ENCODE results near the gene BCL11A.
"Not testable (repeated sequence)": the region's sequence is repeated elsewhere in the genome, so short reads cannot be mapped to it uniquely, and the experiment has no call there.

Gene BCL11A

DNA sequence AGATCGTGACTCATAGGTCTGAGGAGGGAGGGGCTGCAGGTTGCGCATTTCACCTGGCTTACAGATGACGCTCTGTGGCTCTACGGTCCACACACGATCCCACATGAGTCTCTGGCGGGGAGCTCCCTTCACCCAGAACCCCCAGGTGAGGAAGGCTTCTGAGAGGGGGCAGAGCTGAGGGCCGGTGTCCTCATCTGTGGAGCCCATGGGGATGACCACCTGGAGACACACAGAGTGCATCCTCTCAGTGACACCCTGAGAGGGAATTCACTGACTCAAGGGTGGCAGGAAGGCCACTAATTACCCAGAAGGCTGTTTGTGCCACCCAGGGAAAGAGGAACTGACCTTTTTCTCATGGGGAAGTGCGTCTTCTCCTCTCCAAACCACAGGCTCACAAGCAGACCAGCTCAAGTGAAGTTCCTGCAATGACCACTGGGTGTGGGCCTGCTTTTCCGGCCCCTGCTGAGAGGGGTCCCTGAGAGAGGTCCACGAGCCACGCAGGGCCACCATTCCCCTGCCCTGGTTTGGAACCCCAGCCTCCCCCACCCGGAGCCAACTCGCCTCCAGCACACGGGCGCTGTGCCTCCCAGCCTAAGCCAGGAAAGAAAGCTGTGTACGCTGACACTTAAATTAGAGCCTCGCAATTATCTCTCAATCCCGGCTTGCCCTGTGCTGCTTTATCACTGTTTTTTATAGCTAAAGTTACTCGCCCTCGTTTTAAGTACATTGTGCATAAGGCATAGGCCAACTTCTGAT is 114.1 kb downstream of the BCL11A start:
- no peak for DNase-seq (ENCODE audit: low read depth in 2 of 2, low spot score in 1 of 2)

DNA sequence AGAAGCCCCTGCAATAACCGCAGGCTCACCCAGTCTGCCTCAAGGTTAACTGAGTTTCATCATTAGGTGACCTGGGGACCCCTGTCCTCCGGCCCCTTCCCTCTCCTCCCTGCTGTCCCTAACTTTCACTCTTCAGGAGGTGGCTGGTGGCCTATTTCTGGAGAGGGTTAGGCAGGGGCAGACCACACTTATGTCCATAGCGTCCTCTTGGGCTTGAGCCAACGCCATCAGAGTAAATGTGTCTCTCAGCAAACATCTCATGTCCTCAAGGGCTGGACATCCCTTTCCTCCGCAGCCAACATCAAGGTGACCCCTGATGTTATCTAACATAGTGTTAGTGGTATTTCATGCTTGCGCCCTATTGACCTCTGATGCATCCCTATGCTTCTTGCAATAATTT is 114.8 kb downstream of the BCL11A start:
- no peak for DNase-seq (ENCODE audit: low read depth in 2 of 2, low spot score in 1 of 2)

DNA sequence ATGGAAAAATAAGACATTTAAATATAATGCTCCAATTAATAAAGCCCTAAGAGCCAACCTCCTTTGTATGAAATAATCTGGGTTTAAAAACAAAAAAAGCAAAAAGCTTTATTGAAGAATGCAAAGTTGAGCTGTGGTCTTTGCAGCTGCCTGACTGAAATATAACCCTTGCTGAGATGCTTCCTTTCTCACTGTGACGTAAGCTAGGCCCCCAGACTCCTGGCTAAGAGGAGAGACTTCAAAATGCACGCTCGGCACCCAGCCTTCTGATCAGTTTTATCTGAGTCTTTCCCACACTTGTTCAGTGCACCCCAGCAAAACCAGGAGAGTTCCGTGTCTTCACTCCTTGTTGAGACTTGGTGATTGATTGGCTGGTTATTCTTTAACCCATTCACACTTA is 115.3 kb downstream of the BCL11A start:
- no peak for DNase-seq (ENCODE audit: low read depth in 2 of 2, low spot score in 1 of 2)

DNA sequence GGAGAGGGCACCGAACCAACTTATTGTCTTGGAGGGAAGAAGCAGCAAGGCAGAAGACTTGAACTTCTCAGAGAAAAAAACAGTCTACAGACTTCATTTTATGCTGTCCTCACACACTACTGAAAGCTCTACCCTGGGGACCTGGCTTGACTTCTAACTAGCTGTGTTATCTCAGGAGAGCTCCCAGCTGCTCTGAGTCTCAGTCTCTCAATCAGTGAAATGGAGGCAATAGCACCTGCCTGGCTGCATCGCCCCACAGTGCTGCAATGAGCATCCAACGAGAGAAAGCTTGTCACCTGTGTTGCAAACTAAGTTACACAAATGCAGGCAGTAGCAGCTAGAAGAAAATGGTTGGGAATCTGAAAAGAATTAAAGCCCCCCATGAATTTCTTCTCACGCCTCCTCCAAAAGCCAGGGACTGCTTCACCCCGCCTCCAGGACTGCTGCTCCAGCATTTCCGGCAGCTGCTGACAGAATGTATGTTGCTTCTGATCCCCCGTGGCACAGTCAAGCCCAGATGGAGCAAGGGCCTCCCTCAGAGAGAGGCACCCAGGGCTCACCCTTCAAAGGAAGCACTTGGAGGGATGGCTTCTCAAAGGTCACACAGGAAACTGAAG is 116.3 kb downstream of the BCL11A start:
- DNase-seq (ENCODE audit: low read depth in 2 of 2, low spot score in 1 of 2) = no peak

DNA sequence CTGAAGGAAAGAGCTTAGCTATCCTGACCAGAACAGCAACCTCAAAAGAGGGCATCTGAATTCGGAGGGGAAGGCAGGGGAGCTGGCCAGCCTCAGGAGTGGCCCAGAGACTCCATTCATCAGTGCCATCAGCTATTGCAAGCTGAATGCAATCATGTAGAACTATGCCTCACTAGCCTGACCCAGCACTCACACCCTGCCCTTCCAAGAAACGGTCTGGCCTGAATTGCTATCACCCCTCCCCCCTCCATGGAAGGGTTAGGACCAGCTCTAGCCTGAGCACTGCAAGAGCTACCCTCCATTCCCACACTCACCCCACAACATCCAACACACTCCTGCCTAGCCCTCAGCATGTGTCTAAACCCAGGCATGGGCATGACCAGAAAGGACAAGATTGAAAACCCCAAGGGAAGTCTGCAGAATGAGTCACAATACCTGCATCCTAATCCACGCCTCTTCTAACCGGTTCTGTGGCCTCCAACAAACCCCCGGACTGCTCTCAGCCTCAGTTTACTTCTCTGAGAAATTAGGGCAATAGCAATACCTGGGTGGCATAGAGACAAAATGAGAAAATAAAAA is 120.3 kb downstream of the BCL11A start:
- DNase-seq (ENCODE audit: low read depth in 2 of 2, low spot score in 1 of 2) = no peak

DNA sequence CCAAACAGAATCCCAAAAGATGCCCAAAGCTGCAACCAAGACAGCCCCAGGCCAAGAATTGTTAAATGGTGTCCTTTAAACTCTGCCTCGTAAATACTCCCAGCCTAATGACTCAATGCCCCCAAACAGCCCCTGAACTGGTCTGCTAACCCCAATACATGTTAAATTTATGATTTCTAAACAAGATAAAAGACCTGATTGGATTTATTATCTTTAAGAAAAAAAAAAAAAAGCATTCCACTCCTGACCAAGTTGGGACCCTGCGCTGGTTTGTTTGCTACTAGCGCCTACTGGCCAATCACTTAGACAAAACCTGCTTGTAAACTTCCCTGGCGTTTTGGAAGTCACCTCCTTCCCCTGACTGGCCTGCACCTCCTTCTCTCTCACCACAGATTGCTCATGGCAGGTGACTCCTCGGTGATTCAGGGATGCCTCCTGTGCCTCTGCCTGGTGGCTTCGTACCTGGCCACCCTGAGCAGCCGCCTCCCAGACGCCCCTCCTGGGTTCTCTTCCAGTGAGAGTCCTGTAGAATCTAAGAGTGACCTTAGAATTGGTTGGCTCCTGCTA is 121.3 kb downstream of the BCL11A start:
- no peak for DNase-seq (ENCODE audit: low read depth in 2 of 2, low spot score in 1 of 2)

DNA sequence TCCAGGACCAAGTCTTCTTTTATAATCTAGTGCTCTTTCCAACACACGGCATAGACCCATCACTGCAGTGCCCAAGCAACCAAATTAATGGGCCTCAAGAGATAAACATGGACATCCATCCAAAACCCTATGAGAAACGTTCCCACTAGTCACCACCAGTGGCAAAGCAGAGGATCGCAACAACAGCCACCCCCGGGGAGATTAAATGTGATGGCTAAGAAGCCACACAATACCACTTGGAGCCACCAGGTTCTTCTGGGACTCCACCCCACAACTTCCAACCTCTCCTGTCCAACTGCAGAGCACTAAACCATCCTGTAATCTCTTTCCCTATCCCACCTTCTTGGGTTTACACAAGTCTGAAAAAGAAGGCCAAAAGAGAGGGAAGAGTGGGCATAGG is 123.8 kb downstream of the BCL11A start:
- no peak for DNase-seq (ENCODE audit: low read depth in 2 of 2, low spot score in 1 of 2)

DNA sequence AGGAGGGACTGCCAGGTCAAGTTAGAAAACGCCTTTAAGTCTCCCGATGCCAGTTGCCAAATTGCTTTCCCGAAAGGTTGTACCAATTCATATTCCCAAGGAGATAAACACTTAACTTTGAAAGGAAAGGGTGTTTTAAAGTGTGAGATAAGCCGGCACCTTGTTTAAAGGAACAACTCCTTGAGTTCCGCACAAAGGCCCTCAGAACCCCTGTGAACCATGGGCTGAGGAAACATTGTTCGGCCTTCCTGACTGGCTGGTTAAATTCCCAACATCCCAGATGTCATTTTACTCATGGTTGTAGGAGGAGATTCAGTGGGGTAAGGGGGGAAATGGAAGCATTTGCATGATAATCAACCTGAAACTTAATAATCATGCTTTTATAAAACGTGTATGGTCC is 126.6 kb downstream of the BCL11A start:
- DNase-seq (ENCODE audit: low read depth in 2 of 2, low spot score in 1 of 2) = no peak

DNA sequence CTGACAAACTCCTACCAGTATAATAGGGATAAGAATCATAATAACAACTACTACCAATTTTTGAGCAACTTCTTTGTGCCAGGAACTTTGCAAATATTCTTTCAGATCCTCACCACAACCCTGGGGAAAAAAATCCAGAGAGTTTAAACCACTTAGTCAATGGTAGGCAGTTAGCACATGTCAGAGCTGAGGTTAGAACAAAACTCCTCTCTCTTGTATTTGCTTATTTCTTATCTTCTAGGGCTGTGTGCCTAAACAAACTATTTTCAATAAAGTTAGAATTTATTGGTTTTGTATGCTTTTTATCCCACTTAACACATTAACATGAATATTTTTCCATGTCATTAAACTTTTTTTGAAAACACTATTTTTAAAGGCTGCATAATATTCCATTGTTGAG is 127.1 kb downstream of the BCL11A start:
- no peak for DNase-seq (ENCODE audit: low read depth in 2 of 2, low spot score in 1 of 2)

DNA sequence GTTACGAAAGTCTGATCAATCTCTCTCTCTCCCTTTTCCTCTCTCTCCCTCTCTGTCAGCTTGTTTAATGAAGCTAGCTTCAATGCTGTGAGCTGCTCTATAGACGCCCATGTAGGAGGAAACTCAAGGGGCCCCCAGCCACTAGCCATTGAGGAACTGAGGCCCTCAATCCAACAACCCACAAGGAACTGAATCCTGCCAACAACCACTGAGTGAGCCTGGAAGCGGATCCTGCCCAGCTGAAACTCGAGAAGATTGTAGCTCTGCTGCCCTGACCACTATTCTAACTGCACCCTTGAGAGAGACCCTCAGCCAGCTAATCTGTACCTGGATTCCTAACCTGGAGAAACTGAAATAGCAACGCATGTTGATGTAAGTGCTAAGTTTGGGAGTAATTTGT is 129.2 kb downstream of the BCL11A start:
- no peak for DNase-seq (ENCODE audit: low read depth in 2 of 2, low spot score in 1 of 2)

DNA sequence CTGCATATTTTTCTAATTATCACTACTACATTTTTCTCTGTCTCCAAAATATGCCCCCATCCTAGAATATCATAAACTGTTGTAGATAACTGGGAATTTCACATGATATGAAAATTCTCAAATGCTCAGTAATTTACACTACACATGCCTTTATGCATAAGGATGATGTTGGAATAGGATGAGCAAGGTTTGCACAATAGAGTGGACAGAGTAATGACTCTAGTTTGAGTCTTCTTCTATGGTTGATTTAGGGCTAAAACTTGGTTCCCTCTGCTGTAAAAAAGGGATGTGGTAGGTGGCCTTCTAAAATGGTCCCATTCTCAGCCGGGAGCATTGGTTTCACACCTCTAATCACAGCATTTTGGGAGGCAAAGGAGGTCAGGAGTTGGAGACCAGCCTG is 129.9 kb downstream of the BCL11A start:
- DNase-seq (ENCODE audit: low read depth in 2 of 2, low spot score in 1 of 2) = no peak

DNA sequence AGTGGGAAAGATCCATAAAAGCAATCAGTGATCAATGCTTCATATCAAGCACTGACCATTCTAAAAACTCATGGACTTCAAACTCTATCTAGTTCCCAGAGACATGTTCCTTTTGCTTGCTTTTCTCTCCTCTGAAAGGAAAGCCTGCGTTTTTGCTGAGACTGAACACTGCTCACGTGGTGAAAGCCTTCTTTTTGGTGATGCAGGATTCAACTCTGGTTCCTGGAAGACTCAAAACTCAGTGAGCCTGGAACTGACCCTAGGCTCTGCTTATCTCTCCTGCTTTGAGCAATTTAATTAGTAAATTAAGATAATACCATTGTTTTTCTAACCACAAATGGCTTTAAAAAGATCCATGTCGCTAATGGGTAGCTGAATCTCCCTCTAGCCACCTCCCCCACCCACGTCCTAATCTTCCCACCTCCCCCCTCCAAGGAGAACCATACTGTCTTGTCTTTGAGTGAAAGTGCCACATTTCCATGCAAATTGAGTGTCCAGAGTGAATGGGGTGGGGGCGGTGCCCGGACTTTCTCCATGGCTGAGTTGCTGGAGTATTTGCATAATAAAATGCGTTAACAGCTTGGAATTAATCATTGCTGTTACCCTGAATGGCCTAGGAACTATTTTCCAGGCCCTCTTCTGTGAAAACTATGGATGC is 130.5 kb downstream of the BCL11A start:
- DNase-seq (ENCODE audit: low read depth in 2 of 2, low spot score in 1 of 2) = no peak

DNA sequence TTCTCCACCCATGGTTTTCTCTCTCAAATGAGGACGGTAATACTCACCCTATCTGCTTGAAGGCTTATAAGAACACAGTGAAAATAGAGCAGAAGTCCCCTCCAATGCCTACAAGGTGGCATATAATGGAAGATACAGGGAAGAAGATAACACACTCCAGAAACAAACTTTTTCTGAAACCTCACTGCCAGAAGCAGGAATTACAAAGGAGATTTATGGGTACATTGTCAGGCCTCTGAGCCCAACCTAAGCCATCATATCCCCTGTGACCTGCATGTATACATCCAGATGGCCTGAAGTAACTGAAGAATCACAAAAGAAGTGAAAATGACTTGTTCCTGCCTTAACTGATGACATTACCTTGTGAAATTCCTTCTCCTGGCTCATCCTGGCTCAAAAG is 136.2 kb downstream of the BCL11A start:
- DNase-seq (ENCODE audit: low read depth in 2 of 2, low spot score in 1 of 2) = not testable (repeated sequence)

DNA sequence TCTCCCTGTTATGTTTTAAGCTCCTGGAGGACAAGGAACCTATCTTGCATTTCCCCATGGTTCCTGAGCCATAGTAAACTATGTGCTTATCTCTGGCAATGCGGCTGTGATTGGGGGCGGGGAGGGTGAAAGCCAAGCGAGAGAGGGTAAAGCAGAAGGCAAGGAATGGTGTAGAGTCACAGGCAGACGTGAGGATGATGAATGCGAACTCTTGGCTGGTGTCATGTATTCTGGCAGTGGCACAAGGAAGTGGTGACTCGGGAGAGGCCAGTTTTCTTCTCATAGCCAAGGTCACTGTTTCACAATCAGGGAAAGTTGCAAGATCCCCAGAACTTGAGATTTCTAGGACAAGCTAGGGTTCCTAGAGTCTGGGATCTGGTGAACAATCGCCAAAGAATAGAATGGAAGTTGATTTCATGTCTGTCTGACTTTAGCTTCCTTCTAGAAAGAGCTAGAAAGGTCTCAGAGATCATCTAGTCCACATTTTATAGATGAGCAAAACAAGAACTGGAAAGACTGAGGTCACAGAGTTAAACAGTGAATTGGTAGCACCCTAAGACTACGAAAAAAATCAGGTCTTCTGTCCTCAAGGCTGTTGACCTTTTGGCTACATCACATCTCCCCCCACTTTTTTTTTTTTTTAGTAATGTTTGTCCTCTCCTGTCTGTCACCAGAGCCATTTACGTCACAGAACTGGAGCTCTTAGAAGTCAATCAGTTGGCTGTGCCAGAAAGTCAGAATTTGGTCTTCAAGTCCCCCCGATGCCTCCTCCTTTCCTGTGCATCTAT is 137.0 kb downstream of the BCL11A start:
- DNase-seq (ENCODE audit: low read depth in 2 of 2, low spot score in 1 of 2) = no peak

DNA sequence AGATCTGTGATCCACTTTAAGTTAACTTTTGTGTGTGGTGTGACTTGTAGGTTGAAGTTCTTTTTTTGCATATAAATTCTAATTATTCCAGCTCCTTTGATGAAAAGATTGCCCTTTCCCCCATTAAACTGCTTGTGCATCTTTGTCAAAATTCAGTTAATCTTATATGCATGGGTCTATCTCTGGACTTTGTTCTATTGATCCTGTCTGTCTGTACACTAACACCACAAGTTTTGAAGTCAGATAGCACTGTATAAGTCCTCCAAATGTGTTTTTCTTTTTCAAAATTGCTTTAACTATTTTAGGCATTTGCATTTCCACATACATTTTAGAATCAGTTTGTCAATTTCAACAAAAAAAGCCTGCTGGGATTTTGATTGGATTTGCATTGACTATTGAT is 137.6 kb downstream of the BCL11A start:
- no peak for DNase-seq (ENCODE audit: low read depth in 2 of 2, low spot score in 1 of 2)

DNA sequence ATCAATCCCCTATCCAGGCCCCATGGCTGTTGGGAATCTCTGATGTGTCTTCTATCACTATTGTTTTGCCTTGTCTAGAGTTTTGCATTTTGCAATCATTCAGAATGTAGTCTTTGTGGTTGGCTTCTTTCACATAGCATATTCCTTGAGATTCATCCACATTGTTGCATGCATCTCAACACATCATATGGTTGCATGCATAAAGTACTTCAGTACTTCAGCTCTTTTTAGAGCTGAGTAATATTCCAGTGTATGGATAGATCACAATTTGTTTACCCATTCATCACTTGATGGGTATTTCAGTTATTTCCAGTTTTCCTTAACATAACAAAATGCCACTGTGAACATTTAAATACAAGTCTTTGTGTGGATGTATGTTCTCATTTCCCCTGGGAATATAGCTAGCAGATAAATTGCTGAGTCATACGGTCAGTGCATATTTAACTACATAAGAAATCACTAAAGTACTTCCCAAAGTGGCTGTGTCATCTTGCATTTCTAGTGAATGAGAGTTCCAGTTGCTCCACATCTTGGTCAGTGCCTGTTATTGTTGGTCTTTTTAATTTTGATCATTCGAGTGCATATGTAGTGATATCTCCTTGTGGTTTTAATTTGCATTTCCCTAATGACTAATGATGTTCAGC is 138.8 kb downstream of the BCL11A start:
- DNase-seq (ENCODE audit: low read depth in 2 of 2, low spot score in 1 of 2) = no peak

DNA sequence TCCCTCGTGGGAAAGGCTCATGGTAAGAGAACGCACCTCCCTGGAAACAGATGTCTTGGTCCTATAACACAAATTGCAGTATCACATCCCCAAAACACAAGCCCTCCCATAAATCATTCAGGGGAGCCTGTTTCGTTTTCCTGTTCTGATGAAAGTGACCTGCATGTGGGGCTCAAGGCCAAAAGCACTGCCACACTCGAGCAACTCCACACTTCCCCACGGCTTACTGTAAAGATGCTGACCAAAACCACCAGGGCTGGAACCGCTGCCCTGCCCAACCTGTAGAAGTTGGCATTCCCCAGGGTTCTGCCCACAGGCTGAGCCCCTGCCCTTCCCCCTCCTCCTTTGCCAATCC is 139.7 kb downstream of the BCL11A start:
- no peak for DNase-seq (ENCODE audit: low read depth in 2 of 2, low spot score in 1 of 2)

DNA sequence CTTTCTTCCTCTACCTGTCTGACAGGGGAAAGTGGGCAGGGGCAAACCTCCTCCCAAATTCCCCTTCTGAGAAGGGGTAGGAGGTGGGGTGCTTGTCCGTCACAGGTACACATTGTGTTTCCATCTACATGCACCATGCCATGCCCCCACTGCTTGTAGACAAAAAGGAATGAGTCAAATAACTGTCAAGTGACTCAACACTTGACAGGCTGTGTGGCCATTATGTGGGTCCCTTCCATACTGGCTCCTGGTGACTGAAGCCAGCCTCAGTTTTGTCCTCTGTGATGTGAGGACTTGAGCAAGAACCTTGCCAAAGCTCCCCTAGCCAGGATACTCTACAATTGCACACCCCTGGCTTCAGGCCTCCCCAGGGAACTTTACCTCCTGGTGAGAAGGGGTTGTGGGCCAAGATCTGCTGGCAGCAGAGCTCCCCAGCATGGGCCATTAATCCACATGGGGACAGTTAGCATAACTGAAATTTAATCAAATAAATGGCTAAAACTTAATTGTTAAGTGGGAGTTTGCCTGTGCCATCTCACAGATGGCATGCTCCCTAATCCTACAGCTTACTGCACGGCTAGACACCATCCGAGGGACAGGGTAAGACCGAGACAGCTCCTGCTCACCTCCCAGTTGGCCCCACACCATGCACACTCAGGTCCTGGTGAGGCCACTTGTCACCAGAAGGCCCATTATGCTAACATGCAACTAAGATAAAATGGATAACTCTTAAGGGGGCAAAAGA is 140.2 kb downstream of the BCL11A start:
- DNase-seq (ENCODE audit: low read depth in 2 of 2, low spot score in 1 of 2) = no peak

DNA sequence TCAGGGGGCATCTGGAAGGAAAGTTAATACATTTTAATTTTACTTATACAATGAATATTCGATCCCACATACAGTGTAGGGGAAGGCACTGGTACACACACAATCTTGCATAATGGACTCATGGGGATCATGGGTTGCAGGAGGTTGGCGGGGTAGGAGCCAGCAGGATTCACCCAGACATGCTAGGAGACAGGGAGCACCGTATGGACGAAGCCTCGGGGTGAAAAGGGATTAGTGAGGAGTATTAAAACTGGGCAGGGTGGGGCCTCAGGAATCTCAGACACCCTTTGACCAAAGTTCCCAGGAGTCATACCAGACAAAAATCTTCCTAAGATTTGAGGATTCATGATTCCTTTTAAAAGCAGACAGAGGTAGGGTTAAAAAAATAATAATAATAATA is 140.8 kb downstream of the BCL11A start:
- no peak for DNase-seq (ENCODE audit: low read depth in 2 of 2, low spot score in 1 of 2)

DNA sequence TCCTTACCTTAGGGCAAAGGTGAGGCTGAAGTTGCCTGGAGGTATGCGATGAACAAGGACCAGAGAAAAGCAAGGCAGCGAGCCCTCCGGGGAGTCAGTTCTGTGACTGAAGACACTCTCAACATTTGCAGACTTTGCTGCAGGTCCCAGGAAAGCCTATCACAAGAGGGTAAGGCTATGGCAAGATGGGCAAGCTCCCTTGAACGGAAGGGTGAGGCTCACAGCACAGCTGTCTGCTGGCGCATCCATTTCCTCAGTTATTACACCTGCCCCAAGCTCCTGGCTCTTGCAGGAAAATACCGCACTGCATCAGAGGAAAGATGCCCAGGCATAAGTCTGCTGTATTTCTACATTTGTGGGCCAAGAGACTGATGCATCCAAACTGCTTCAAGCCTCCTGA is 141.4 kb downstream of the BCL11A start:
- DNase-seq (ENCODE audit: low read depth in 2 of 2, low spot score in 1 of 2) = no peak
